Activated CD8-positive, alpha-beta T cell treated with anti-CD3 and anti-CD28 coated beads for 36 hours (primary cell): Measurements from ENCODE around the gene NUMBL. TPM values are rescaled to one million over a fixed set of nuclear protein-coding genes. Genes with fewer than 3 reads are reported as not detected.
"Not testable (repeated sequence)": the region's sequence is repeated elsewhere in the genome, so short reads cannot be mapped to it uniquely, and the experiment has no call there.

Source experiments
- ATAC-seq: fragments of 200-7000 bp; cut with Tn5 transposase; one replicate; pipeline ENCODE4 v1.10.0; 2021; ENCODE audit warnings: mild to moderate bottlenecking, moderate library complexity
- CTCF ChIA-PET: fragments of 350-600 bp; sonication (Branson Sonifier 250); formaldehyde crosslinking; loops from one replicate; lab custom pipeline; 2021; ENCODE audit warnings: antibody characterized with exemption; lab: Charles Lee
- POLR2A ChIA-PET: fragments of 350-600 bp; sonication (Branson Sonifier 250); formaldehyde crosslinking; loops from one replicate; lab custom pipeline; 2021; ENCODE audit warnings: antibody characterized with exemption; lab: Charles Lee
- DNase-seq: peaks from one replicate; pipeline ENCODE4 v3.0.0-alpha.2; 2020
- H3K27ac Mint-ChIP-seq: one replicate; pipeline ENCODE4 v1.8.0; 2021; ENCODE audit warnings: mild to moderate bottlenecking, mixed read lengths
- H3K27me3 Mint-ChIP-seq: one replicate; pipeline ENCODE4 v1.8.0; 2021; ENCODE audit warnings: mixed read lengths
- H3K36me3 Mint-ChIP-seq: one replicate; pipeline ENCODE4 v1.8.0; 2021; ENCODE audit warnings: low read depth, mixed read lengths
- H3K4me1 Mint-ChIP-seq: one replicate; pipeline ENCODE4 v1.8.0; 2021; ENCODE audit warnings: low read depth, mixed read lengths
- H3K4me3 Mint-ChIP-seq: one replicate; pipeline ENCODE4 v1.8.0; 2021; ENCODE audit warnings: mild to moderate bottlenecking, moderate library complexity, mixed read lengths
- H3K9me3 Mint-ChIP-seq: one replicate; pipeline ENCODE4 v1.8.0; 2021; ENCODE audit warnings: mixed read lengths
- intact Hi-C: fragments of 100-400 bp; cut with micrococcal nuclease; formaldehyde crosslinking; loops from one replicate; pipeline ENCODE4 v1.10.0; 2022
- total RNA-seq, 2 experiments: library from RNA; stranded (reverse); gene quantifications; one replicate each; pipeline ENCODE4 v1.2.3, GENCODE V29; 2021
- TF ChIP-seq, protein P1 (sequence below): fragments of 200-600 bp; IDR thresholded peaks from one replicate; pipeline ENCODE4 v1.8.0; 2022; ENCODE audit warnings: antibody characterized with exemption, mild to moderate bottlenecking

NUMBL gene
- total RNA-seq, 2 experiments from 2014 or later: 13.7 to 17.7 TPM

DNA sequence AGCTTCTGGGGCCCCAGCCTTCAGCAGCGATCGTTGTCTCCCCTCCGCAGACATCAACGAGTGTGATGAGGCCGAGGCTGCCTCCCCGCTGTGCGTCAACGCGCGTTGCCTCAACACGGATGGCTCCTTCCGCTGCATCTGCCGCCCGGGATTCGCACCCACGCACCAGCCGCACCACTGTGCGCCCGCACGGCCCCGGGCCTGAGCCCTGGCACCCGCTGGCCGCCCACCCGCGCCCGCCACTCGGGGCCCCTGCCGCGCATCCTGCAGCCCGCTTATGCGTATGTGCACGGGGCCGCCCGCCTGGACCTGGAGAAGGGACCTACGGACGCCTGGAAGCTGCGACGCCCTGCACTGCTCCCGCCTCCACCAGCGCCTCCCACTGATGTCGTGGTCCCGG is 61.1 kb downstream of the NUMBL start:
- DNase-seq (no peak), ATAC-seq (no peak)
- peaks cover under 1% of the 10 kb centered on the region for H3K27me3 Mint-ChIP-seq
- CTCF ChIA-PET: no interaction called here
- H3K27ac Mint-ChIP-seq: no peak overlapping the region
- TF ChIP-seq, protein P1, sequence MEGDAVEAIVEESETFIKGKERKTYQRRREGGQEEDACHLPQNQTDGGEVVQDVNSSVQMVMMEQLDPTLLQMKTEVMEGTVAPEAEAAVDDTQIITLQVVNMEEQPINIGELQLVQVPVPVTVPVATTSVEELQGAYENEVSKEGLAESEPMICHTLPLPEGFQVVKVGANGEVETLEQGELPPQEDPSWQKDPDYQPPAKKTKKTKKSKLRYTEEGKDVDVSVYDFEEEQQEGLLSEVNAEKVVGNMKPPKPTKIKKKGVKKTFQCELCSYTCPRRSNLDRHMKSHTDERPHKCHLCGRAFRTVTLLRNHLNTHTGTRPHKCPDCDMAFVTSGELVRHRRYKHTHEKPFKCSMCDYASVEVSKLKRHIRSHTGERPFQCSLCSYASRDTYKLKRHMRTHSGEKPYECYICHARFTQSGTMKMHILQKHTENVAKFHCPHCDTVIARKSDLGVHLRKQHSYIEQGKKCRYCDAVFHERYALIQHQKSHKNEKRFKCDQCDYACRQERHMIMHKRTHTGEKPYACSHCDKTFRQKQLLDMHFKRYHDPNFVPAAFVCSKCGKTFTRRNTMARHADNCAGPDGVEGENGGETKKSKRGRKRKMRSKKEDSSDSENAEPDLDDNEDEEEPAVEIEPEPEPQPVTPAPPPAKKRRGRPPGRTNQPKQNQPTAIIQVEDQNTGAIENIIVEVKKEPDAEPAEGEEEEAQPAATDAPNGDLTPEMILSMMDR: no peak
- H3K36me3 Mint-ChIP-seq: peaks cover 30% of the 10 kb centered on the region
- peaks cover 17% of the 10 kb centered on the region for H3K4me1 Mint-ChIP-seq
- intact Hi-C loops: no loop called here
- H3K9me3 Mint-ChIP-seq: no peaks in the 10 kb centered on the region
- POLR2A ChIA-PET: no interaction called here
- H3K4me3 Mint-ChIP-seq: no peak overlapping the region

DNA sequence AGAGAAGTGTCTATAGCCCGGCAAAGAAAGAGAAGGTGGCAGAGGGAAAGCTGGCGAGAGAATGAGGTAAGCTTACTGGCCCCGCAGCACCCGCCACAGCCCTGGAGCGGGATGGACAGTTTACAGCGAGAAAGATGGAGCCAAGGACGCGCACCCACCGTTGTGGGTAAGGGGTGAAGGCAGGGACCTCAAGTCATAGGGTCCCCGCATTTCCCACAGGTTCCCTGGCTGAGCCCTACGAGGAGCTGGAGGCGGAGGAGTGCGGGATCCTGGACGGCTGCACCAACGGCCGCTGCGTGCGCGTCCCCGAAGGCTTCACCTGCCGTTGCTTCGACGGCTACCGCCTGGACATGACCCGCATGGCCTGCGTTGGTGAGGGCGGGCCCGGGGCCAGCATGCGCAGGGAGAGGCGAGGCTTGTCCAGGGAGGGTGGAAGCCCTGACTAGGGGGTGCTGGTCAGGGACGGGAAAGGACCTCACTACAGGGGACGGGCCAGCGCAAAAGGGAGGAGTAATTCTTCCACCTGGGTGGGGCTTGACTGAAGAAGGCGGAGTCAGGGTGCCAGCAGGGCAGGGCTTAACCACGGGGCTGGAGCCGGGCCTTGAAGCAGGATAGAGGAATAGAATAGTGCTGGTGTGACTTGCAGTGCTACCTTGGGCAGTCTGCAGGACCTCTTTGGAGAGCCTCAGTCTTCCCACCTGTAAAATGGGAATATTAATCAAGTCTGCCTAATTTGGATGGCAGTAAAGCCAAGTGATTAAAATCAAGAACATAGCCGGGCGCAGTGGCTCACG is 62.8 kb downstream of the NUMBL start:
- peaks cover 16% of the 10 kb centered on the region for H3K4me1 Mint-ChIP-seq
- TF ChIP-seq, protein P1: no peak
- CTCF ChIA-PET: no interaction called here
- peaks cover 38% of the 10 kb centered on the region for H3K36me3 Mint-ChIP-seq
- H3K4me3 Mint-ChIP-seq: no peak overlapping the region
- DNase-seq: no peak
- H3K27ac Mint-ChIP-seq: no peak overlapping the region
- POLR2A ChIA-PET: interaction anchor here (1.3 kb wide), 1 partner anchor 12 kb away, joined by 4 read pairs; no protein-coding TSS in a partner anchor
- no peak for ATAC-seq
- intact Hi-C loops: no loop called here
- H3K9me3 Mint-ChIP-seq: no peaks in the 10 kb centered on the region
- H3K27me3 Mint-ChIP-seq: no peaks in the 10 kb centered on the region

DNA sequence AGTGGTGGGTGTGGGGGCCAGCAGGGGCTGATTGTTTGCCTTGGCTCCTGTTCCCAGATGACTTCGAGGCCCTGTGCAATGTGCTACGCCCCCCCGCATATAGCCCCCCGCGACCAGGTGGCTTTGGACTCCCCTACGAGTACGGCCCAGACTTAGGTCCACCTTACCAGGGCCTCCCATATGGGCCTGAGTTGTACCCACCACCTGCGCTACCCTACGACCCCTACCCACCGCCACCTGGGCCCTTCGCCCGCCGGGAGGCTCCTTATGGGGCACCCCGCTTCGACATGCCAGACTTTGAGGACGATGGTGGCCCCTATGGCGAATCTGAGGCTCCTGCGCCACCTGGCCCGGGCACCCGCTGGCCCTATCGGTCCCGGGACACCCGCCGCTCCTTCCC is 63.5 kb downstream of the NUMBL start:
- CTCF ChIA-PET: no interaction called here
- DNase-seq (no peak), ATAC-seq (no peak)
- Mint-ChIP-seq H3K36me3 (peaks cover 39% of the 10 kb centered on the region), H3K27ac (no peak overlapping the region), H3K4me3 (no peak overlapping the region), H3K4me1 (peaks cover 16% of the 10 kb centered on the region), H3K27me3 (no peaks in the 10 kb centered on the region), H3K9me3 (no peaks in the 10 kb centered on the region)
- POLR2A ChIA-PET: interaction anchor here (1.3 kb wide), 1 partner anchor 11 kb away, joined by 4 read pairs; no protein-coding TSS in a partner anchor
- TF ChIP-seq, protein P1: no peak
- intact Hi-C loops: no loop called here

DNA sequence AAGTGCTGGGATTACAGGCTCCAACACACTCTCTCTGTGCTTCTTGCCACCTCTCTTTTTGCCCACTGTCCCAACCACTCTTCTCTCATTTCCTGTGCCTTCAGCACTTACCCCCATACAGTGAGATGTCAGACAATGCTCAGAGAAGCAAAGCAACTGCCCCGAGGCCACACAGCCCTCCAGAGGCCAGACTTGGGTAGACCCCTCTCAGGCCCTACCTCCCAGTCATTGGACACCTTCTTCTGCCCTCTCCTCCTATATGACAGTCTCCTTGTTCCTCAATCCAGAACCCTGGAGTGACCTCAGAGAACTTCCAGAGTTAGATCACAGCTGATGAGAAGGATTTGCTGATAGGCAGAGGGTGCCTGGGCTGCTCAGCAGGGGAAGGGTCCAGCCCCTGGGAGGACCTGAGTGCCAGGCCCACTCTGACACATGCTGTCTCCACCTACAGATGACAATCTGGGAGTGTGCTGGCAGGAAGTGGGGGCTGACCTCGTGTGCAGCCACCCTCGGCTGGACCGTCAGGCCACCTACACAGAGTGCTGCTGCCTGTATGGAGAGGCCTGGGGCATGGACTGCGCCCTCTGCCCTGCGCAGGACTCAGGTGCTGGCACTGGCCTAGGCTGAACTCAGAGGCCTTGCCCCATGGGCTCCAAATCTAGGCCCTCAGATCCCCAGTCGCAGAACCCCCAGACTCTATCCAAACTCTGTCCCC is 64.9 kb downstream of the NUMBL start:
- H3K27ac Mint-ChIP-seq: peak overlapping the region; percentile 61
- no peak overlapping the region for H3K4me3 Mint-ChIP-seq
- no peaks in the 10 kb centered on the region for H3K9me3 Mint-ChIP-seq
- H3K36me3 Mint-ChIP-seq: peaks cover 48% of the 10 kb centered on the region
- H3K4me1 Mint-ChIP-seq: peaks cover 16% of the 10 kb centered on the region
- intact Hi-C loops: no loop called here
- ChIA-PET POLR2A (interaction anchor here (0.7 kb wide), 1 partner anchor 9 kb away, joined by 3 read pairs; no protein-coding TSS in a partner anchor), CTCF (interaction anchor here (1.4 to 11.3 kb wide), 2 partner anchors 9 to 23 kb away, joined by 3 to 126 read pairs; no protein-coding TSS in a partner anchor)
- H3K27me3 Mint-ChIP-seq: no peaks in the 10 kb centered on the region
- ATAC-seq (no peak), DNase-seq (no peak)
- TF ChIP-seq, protein P1: no peak

DNA sequence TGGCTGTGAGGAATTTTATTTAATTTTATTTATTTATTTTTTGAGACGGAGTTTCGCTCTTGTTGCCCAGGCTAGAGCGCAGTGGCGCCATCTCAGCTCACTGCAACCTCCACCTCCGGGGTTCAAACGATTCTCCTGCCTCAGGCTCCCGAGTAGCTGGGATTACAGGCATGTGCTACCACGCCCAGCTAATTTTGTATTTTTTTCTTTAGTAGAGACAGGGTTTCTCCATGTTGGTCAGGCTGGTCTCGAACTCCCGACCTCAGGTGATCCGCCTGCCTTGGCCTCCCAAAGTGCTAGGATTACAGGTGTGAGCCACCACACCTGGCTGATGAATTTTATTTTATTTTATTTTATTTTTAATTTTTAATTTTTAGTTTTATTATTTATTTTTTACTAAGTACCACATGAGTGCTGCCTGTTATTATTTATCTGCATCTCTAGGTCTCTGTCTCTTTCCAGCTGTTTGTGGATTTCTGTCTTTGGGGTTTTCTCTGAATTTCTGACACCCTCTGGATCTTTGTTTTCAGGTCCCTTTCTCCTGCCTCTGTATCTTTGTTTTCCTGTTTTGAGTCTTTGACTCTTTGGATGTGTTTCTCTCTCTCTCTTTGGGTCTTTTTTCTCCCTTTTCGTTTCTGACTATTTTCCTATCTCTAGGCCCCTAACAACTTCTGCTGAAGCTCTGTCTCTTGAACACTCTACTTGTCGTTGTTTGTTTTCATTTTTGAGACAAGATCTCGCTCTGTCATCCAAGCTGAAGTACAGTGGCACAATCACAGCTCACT is 65.9 kb downstream of the NUMBL start:
- intact Hi-C loops, H3K27me3 Mint-ChIP-seq, POLR2A ChIA-PET, ATAC-seq, DNase-seq, H3K9me3 Mint-ChIP-seq, H3K4me3 Mint-ChIP-seq: not testable (repeated sequence)
- CTCF ChIA-PET: interaction anchor here (1.4 to 11.3 kb wide), 2 partner anchors 10 to 22 kb away, joined by 3 to 126 read pairs; no protein-coding TSS in a partner anchor
- peaks cover 47% of the 10 kb centered on the region for H3K36me3 Mint-ChIP-seq
- peak overlapping the region; percentile 39 for H3K27ac Mint-ChIP-seq
- peaks cover 17% of the 10 kb centered on the region for H3K4me1 Mint-ChIP-seq
